HG02943 (cell line): Measurements from ENCODE around the gene ACACA.

Experiments
- ATAC-seq: cut with Tn5 transposase; IDR thresholded peaks from one replicate; pipeline ENCODE4 v1.9.1; 2021; ENCODE audit warnings: mild to moderate bottlenecking, low read depth, moderate library complexity; ENCODE audit not compliant: unreplicated experiment

The ACACA gene

DNA sequence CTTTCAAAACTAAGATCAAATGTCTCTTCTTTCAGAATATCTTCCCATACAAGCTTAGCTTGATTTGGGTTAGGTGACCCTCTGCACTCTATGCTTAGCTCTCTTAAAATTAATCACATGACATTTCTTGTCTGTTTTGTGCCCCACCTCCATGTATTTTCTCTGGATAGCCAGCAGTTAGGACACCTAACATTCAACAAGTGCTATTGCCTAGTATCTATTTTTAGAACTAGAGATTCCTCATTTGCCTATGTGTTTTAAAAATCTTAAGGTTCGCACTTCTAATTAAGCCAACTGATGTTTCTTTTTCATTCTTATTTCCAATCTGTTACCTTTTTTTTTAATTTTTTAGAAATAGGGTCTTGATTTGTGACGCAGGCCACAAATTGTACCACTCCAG, 160.6 kb downstream of the ACACA start:
- no peak for ATAC-seq

DNA sequence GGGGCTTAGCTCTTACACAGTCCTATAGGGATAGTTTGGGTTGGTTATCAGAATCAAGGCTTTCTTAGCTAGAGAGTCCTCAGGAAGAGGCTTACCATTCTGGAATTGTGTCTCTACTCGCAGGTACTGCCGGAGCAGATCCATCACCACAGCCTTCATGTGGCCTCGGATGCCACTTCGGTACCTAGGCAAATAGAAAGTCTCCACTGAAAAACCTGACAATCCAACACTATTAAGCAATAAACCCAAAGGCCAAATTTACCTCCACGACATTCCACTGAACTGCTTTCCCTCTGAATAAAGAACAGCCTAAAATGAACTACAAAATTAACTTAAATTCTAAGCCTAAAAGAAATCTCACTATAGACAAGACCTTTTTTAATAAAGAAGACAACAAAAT, 166.3 kb downstream of the ACACA start:
- no peak for ATAC-seq

DNA sequence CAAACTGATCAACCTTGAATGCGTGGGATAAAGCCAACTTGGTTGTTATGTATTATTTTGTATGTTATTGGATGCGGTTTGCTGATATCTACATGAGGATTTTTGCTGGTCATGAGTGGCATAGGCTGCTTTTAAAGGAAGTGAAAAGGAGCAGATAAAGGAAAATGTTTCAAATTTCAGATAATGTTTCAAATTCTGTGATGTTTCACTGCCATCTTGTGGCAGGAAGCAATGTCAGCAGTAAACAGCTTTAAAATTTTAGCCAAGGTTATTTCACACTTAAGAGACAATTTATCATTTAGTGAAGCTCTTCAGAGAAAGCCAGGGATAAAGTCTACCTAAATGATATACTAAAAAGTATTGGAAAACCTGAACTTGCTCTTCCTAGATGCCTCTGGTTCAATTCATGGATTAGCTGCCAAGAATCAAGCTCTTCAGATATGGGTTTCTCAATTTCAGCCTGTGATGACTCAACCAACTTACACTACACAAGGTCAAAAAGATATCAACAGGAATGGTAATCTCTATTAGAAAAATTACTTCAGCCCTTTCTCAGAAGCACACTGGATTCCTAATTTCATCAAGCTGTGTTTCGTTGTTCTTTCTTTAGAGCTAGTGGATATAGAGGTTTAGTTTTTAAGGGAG, 166.8 kb downstream of the ACACA start:
- ATAC-seq, result no peak

DNA sequence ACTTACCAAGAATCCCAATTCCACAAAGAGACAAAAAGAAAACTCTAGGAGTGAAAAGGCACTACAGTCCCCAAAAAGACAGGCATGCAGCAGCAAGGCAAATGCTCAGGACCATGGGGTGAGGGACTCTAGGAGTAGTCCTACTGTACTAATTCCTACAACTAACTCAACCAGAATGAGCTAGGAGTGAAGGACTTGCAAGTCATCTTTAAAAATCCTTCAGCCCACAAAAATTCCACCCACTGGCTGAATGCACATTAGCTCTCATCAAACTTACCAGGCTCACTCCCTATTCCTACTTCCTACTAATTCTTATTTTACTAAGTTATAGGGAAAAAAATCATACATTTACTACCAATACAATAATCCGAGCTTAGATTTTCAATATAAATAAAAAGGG, 172.5 kb downstream of the ACACA start:
- no peak for ATAC-seq

DNA sequence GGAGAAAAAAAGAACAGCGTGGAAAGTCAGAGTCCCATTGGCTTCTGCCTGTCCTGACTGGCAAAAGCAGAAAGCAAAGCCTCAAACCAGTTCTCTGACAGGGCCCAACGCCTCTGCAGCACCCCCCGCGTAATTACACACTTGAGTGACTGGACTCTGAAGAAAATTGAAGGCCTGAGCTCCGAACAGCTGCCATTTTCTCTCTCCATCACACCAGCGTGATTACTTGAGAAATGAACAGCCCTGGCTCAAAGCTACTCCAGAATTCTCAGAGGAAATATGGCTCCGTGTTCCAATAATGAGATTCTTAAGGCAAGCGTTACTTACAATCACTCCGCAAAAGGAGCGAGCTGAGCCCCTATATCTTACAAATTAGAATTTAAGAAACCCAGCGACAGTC, 173.6 kb downstream of the ACACA start:
- no peak for ATAC-seq

DNA sequence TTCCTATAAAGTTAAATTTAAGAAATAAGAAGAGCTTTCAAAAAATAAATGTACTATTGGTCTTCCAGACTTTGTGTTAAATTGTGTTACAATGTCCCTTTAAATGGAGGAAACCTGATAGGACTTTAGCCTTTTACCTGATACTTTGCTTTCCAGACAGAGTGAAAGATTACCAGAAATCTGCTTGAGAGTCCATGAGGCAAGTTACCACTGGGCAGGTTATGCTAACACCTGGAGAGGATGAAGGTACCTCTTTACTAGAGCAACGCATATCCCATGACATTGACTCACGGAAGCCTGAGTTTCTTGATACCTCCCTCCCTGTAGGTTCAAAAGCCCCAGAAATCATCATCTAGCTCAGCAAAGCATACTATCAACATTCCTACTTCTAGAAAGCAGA, 174.7 kb downstream of the ACACA start:
- no peak for ATAC-seq

DNA sequence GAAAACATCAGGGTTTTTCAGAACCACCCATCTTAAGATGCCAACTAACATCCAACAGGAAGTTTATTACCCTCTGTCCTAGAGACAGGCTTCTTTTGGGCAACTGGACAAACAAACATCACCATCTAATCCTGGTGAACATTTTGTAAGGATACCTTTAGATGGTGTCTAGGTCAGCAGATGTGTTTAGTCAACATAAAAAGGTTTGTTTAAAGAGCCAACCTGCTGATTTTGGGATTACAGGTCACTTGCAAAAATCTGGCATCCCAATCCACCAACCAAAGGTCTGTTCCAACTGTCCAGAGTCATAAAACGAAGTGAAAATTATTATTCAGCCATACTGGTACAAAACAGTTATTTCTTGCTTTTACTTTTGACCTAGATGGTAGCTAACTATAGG, 176.0 kb downstream of the ACACA start:
- no peak for ATAC-seq

DNA sequence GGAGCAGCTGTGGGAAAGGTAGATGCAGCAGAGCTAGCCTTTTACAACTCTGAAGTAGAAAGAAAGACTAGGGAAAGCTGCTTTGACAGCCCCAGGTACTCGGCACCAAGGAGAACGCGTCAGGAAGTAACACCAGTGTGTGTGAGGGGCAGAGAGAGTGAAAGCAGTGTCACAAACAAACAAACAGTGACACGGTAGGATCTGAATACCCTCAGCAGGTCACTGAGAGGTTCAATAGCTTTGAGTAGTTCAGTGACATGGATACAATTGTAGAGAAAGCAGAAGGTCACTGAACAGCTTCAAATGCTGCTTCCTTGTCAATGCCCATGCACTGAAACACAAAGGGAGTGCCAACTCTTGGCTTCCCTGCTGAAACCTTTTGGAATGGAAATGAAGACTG, 181.2 kb downstream of the ACACA start:
- ATAC-seq, result no peak

DNA sequence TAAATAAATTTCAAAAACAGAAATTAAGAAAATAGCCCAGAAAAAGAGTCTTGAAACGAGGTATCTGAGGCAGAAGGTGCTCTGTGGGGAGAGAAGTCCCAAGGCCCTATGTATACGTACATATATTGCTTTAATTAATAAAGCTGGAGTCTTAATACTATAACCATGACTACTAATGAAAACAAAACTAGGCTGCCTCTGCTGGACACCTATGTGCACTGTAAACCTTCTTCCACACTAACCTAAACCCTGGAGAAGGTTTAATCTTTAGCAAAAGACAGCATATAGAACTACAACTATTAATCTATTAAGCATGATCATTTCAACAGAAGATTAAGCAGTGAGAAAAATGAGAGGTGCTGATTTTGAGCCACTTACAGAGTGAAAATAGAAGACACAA, 184.8 kb downstream of the ACACA start:
- no peak for ATAC-seq

DNA sequence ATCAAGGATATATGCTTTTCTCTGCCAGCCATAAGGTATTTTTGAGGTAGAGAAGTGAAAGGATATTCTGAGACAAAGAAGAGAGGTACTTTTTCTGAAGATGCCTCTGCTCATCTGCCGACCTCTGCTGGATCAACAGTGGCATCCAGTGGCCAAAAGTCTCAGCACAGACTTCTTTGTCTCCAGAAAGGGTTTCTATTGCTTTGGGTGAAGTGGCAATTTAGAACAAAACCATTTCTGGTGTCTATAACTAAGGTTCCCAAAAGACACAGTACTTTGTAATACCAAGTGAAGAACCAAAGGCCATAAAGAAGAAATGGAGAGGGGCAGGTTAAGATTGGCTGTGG, 186.1 kb downstream of the ACACA start:
- no peak for ATAC-seq

DNA sequence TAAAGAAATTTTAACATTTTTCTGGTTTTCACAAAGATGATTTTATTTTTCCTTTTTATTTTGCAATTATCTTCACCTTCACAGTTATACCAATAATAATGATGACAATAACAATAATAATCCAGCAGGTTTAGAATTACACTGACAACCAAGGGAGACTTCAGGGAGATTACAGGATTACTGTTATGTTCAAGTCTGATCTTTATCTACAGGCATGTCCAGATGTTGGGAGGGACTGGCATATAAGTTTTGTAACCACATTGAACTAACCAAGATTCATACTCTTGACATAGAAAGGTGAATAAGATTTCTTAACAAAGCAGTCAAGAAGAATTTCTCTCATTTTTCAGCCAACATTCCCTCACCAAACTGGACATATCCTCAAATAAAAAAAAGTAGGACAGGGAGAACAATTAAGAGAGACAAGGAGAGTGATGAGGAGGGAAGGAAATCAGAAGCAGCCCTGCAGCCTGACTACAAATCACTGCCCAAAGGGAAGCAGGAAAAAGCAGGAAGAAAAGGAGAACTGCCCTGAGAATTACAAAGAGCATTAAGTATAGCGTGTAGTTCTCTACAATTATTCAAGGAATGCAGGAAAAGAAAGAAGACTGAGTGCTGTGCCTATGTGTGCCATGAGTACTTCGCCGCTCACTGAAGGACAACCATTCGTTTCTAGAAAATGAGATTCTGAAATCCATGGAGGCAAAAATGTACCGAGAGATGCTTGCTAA, 186.6 kb downstream of the ACACA start:
- no peak for ATAC-seq

DNA sequence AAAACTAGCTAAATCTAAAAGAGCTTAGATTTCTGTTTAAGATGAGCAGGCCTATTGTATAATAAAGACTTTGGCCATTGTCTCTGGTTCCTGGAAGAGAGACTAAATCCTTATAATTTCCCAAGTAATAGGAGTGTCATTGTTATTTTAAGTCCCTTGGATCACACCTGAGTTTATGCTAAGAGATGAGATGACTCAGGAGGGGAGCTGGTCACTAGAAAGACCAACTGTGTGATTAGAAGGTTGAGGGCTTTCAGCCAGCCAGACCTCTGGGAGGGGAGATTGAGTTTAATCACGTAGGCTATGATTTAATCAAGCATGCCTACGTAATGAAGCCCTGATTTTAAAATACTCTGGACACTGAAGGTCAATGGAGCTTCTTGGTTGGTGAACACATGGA, 187.8 kb downstream of the ACACA start:
- ATAC-seq, result no peak

DNA sequence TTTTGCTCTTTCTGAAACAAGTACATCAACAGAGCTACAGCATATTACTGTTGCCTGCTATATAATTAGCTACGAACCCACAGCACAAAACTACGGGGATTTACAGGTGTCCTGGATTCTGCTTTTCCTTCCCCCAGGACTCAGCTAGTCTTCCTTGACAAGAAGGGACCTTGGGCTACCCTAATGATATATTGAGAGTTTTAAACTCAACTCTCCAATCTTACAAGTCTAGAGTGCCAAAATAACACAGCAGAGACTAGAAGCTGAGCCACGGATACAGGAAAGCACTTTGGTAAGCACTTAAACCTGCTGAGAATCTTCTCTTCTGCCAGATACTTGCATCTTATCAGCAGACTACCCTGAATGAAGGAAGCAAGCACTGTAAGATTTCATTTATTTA, 192.2 kb downstream of the ACACA start:
- ATAC-seq, result no peak

DNA sequence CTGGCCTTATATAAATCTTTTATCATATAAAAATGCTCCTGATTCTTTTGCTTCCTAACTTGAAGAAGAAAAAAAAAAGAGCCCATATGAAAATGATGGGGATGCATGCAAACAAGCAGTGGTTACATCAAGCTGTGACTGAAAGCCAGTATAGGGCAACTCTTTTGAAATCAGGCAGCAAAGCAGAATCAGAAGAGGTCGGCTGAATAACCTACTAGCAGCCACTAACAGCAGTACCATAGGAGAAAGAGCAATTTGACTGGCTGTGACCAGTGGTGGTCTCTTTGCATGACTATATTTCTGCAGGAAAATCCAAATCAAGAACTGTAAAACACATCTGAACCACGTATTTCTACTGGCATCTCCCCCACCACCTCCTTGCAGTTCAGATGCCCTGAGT, 192.7 kb downstream of the ACACA start:
- no peak for ATAC-seq

DNA sequence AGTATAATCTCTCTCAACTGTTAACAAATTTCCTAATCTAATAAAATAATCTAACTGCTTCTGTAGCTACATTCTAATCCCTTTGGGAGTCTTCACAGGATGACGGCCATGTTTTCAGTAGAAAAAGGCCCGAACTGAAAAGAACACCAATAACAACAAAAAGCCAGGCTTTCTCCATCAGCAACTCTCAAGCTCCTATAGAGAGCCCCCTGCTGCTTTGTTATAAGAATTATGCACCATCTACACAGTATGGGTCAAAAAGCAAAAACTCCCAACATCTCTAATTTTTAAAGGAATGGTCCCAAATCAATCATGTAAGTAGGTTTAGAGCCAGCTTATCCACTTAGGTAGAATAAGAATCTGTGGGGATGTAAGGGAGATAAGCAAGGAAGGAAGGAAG, 194.5 kb downstream of the ACACA start:
- no peak for ATAC-seq

DNA sequence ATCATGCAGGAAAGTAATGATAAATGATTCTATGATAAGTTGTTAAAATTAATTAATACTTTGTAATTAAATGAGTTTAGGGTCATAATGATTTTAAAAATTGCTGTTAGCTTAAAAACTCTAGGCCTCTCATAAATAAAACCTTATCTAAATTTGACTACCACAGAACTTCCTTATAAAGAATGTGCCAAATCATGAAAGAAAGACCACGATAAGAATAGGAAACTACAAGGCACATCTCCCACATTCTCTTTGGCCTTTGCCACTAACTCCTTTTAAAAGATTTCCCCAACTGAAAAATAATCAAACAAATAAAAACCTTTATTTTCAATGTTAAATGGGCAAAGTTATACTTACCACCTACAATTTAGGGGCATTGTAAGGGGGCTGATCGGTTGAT, 195.5 kb downstream of the ACACA start:
- ATAC-seq, result no peak

DNA sequence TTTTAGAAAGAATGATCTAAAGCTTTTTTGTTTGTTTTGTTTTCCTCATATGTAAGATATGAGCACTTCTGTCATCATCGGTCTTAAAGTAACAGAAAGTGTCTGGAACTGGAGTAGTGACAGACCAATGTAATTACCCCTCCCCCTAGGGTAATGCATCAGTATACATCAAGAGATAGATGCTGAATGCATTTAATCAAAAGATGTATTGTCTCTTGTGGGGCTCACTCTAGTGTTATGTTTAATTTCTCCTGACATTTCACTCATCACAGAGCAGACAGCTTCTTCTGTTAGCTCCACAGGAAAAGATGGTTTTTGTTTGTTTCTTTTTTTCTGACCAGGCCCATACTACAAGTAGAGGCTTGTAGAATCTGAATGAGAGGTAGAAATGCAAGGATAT, 199.5 kb downstream of the ACACA start:
- ATAC-seq, result no peak

DNA sequence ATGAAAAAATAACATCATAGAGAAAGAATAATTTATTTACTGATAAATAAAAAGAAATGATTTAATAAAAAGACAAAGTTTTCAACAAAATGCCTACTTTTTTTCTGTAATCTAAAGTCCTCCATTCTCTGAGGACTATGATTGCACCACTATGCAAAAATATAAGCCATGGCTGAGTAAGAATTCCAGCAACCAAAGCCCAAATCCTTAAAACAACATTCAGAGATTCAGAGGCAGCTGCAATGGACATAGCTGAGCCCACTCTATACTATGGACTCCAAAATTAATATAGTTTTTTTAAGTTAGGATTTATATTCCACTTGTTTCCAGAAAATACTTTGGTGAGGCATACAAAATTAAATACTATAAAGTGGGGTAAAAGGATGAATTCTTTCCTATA, 200.3 kb downstream of the ACACA start:
- no peak for ATAC-seq

DNA sequence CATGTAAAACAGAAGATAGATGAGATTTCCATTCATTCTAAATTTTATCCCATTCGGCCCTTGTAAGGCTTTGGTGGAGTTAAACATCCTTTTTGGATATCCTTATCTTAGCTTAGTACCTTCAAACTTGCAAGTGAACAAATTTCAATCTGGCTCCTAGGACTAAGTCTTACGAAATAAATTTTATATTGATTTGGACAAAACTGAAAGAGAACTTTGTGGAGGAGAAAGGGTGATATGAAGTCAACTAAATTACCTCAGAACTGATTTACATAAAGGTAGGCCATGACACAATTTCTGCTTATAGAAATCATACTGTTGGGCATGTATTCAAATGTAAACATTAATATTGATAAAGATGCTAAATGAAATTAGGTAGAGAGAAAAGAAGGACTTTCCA, 206.1 kb downstream of the ACACA start:
- no peak for ATAC-seq

DNA sequence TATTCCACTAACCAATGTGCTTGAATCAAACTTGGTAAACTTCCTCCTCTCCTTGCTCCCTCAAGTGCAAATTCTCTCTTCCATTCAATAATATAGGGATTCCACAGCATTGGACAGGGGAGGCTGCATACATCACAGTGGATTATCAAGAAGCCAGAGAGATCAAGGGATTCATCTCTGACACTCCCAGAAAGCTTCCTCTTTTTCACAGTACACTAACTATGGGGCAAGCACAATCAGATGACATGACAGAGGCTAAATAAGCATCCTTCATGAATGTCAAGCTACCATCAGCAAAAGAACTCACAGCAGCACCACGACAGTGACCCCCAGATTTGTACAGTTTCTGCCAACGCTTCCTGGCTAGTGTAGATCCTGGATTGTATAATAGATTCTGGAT, 209.3 kb downstream of the ACACA start:
- ATAC-seq, result no peak

DNA sequence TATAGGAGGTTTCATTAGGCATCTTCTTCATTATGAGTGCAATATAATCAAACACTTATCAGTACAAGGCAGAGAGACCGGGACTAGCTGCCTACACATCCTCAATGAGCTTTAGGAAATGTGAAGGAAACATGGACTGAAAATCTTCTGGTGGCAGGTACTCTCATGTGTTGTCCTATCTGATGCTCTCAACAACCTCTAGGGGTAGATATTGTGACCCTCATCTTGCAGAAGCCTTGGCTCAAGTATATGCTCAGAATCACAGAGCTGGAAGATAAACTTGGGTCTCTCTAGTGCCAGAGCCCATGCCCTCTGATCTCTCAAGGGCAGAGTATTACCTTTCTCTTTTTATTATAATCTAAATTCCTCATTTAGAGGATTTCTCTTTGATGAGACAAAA, 212.4 kb downstream of the ACACA start:
- ATAC-seq, result no peak

DNA sequence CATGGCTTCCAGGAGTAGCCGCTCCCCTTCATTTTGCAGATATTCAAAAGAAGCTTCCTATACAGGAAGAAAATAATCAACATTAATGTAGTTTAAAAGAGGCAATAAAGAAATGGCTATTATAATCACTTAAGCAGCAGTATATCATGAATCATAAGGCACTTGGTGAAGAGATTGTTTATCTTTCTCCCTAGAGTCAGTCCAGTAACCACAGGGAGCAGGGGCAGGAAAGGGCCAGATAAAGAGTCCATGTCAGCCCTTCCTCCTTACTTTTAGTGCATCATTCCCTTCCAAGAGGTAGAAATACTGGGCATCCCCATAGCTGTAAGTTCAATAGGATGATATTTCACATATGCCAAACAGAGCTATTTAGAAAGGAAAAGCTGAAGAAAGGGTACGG, 215.4 kb downstream of the ACACA start:
- ATAC-seq, result no peak

DNA sequence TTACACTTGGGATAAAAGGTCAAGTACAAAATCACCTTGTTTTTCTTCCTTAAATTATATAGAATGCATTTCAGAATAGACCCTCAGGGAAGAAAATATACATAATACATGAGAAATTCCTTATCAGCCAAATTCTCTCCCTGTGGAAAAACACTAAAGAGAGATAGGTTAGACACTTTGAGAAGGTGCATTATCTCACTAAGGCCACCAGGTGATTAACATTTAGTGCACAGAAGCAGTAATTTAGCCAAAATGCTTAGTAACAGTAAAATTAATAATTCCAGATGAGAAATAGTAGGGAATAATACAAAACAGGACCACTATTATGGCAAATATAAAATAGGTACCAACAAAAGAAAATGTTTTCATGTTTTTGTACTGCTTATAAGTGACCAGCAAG, 216.1 kb downstream of the ACACA start:
- ATAC-seq, result no peak
